HG02623 (cell line): ENCODE results near the gene DDX19B.
"Not testable (repeated sequence)": the region's sequence is repeated elsewhere in the genome, so short reads cannot be mapped to it uniquely, and the experiment has no call there.

Source experiments
- ATAC-seq: cut with Tn5 transposase; IDR thresholded peaks from one replicate; pipeline ENCODE4 v1.9.1; 2021; ENCODE audit warnings: moderate library complexity; ENCODE audit not compliant: unreplicated experiment

Gene DDX19B

GRCh38 chr16:70287304-70287971, 11.5 kb upstream of the DDX19B start:
- ATAC-seq: not testable (repeated sequence)

- peak; percentile 95 for ATAC-seq
Observed at GRCh38 chr16:70289229-70290094, 9.5 kb upstream of the DDX19B start, which contains the start of gene AARS1. TSS of gene AARS1 (minus strand) at chr16:70289506. CDS start at chr16:70282763, 6,743 bp downstream.

- no peak for ATAC-seq
Observed at GRCh38 chr16:70290949-70291519, 8.0 kb upstream of the DDX19B start.

GRCh38 chr16:70292148-70292547, 6.8 kb upstream of the DDX19B start:
- ATAC-seq: not testable (repeated sequence)

- ATAC-seq: no peak
Observed at GRCh38 chr16:70294385-70295025, 4.5 kb upstream of the DDX19B start.

GRCh38 chr16:70295634-70296033, 3.4 kb upstream of the DDX19B start:
- ATAC-seq: no peak

- no peak for ATAC-seq
Observed at GRCh38 chr16:70301121-70301520, 2.1 kb downstream of the DDX19B start.

- no peak for ATAC-seq
Observed at GRCh38 chr16:70302745-70303144, 3.8 kb downstream of the DDX19B start.

GRCh38 chr16:70304892-70305448, 6.0 kb downstream of the DDX19B start:
- no peak for ATAC-seq

- ATAC-seq: no peak
Observed at GRCh38 chr16:70306880-70307279, 7.9 kb downstream of the DDX19B start.

GRCh38 chr16:70307726-70308125, 8.7 kb downstream of the DDX19B start:
- ATAC-seq: not testable (repeated sequence)

- no peak for ATAC-seq
Observed at GRCh38 chr16:70320121-70320520, 21.1 kb downstream of the DDX19B start.

GRCh38 chr16:70324998-70325747, 26.2 kb downstream of the DDX19B start:
- no peak for ATAC-seq

GRCh38 chr16:70331091-70331490, 32.1 kb downstream of the DDX19B start:
- no peak for ATAC-seq

GRCh38 chr16:70331588-70332358, 32.8 kb downstream of the DDX19B start:
- no peak for ATAC-seq

- ATAC-seq: not testable (repeated sequence)
Observed at GRCh38 chr16:70332728-70333127, 33.7 kb downstream of the DDX19B start.

- ATAC-seq: no peak
Observed at GRCh38 chr16:70337814-70338213, 38.8 kb downstream of the DDX19B start.

GRCh38 chr16:70341600-70341999, 42.6 kb downstream of the DDX19B start:
- no peak for ATAC-seq

- no peak for ATAC-seq
Observed at GRCh38 chr16:70342016-70342415, 43.0 kb downstream of the DDX19B start.
